ENCODE results near the gene RFX1. TPM values are rescaled to one million over a fixed set of nuclear protein-coding genes. Genes with fewer than 3 reads are reported as not detected.

The RFX1 gene
- total RNA-seq, 2 donors from 2014 or later = 17.1 to 24.3 TPM

DNA sequence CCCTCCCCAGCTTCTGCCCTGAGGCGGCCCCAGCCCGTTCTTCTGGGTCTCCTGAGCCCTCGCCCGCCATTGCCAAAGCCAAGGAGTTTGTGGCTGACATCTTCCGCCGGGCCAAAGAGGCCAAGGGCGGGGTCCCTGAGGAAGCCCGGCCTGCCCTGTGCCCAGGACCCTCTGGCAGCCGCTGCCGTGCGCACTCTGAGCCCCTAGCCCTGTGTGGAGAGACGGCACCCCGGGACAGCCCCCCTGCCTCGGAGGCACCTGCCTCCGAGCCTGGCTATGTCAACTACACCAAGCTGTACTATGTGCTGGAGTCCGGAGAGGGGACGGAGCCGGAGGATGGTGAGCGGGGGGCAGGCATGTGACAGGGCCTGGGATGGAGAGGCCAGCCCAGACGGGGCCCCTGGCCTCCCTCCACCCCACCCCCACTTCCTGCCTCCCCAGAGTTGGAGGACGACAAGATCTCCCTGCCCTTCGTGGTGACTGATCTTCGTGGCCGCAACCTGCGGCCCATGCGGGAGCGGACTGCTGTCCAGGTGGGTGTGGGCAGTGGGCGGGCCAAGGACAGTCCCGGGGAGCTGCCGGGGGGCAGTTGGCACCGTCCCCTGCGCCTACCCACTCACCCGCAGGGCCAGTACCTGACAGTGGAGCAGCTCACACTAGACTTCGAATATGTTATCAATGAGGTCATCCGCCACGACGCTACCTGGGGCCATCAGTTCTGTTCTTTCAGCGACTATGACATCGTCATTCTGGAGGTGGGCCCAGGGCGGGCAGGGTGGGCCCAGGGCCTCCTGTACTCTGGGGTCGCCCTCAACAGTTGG is 46.8 kb downstream of the RFX1 start:
- Histone ChIP-seq H3K4me3 (ENCODE audit: low read length) (no peak overlapping the region), H3K4me1 (ENCODE audit: control insufficient read depth, insufficient read depth, low read length) (no peaks in the 10 kb centered on the region), H3K27me3 (ENCODE audit: control insufficient read depth, insufficient read depth, low read length, poor library complexity, severe bottlenecking) (no peaks in the 10 kb centered on the region), H3K9me3 (ENCODE audit: control insufficient read depth, low read length) (no peaks in the 10 kb centered on the region), H3K36me3 (ENCODE audit: control insufficient read depth, insufficient read depth, low read length) (peaks cover 36% of the 10 kb centered on the region), H3K9ac (ENCODE audit: extremely low read depth, low read length, poor library complexity, severe bottlenecking) (no peak overlapping the region), H3K27ac (ENCODE audit: low read depth, low read length) (no peak overlapping the region)
- DNase-seq = no peak
- WGBS, 2 experiments (ENCODE audit: insufficient coverage in 1 of 2, insufficient read length in 1 of 2) = 92 to 94% methylated on average over 21 to 41 of the region's 41 CpGs
- H3K9me3 Mint-ChIP-seq = no peaks in the 10 kb centered on the region
- no peak overlapping the region for H3K4me3 Mint-ChIP-seq
- TF ChIP-seq, protein P1, sequence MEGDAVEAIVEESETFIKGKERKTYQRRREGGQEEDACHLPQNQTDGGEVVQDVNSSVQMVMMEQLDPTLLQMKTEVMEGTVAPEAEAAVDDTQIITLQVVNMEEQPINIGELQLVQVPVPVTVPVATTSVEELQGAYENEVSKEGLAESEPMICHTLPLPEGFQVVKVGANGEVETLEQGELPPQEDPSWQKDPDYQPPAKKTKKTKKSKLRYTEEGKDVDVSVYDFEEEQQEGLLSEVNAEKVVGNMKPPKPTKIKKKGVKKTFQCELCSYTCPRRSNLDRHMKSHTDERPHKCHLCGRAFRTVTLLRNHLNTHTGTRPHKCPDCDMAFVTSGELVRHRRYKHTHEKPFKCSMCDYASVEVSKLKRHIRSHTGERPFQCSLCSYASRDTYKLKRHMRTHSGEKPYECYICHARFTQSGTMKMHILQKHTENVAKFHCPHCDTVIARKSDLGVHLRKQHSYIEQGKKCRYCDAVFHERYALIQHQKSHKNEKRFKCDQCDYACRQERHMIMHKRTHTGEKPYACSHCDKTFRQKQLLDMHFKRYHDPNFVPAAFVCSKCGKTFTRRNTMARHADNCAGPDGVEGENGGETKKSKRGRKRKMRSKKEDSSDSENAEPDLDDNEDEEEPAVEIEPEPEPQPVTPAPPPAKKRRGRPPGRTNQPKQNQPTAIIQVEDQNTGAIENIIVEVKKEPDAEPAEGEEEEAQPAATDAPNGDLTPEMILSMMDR (conservative IDR thresholded peaks at IDR 0.05) = no peak
- peaks cover 11% of the 10 kb centered on the region for H3K27me3 Mint-ChIP-seq (ENCODE audit: insufficient read depth)
- peaks cover 38% of the 10 kb centered on the region for H3K36me3 Mint-ChIP-seq (ENCODE audit: low read depth)
- no peak overlapping the region for H3K27ac Mint-ChIP-seq
- H3K4me1 Mint-ChIP-seq = peaks cover 5% of the 10 kb centered on the region

DNA sequence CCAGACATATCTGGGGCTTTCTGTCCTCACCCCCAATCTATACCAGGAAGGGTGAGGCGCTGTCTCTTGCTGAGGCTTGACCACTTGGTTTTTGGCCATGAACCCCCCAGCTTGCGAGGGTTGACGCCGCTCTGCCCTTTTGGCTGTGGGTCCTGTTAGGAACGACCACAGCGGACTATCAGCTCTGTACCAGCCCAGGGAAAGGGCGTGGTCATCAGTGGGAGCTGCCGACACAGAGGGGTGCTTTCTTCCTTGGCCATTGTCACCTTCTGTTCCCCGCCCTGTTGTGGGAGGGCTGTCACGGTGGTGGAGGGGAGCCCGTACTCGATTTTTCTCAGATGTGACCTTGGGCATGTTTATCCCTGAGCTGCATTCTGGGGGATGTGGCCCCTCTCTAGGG is 48.1 kb downstream of the RFX1 start:
- no peaks in the 10 kb centered on the region for H3K9me3 Mint-ChIP-seq
- H3K4me3 ChIP-seq (ENCODE audit: low read length) = no peak overlapping the region
- H3K36me3 ChIP-seq (ENCODE audit: control insufficient read depth, insufficient read depth, low read length) = peaks cover 36% of the 10 kb centered on the region
- no peak for DNase-seq
- no peak overlapping the region for H3K27ac Mint-ChIP-seq
- H3K4me1 ChIP-seq (ENCODE audit: control insufficient read depth, insufficient read depth, low read length) = no peaks in the 10 kb centered on the region
- peaks cover 38% of the 10 kb centered on the region for H3K36me3 Mint-ChIP-seq (ENCODE audit: low read depth)
- H3K27me3 Mint-ChIP-seq (ENCODE audit: insufficient read depth) = no peaks in the 10 kb centered on the region
- H3K27me3 ChIP-seq (ENCODE audit: control insufficient read depth, insufficient read depth, low read length, poor library complexity, severe bottlenecking) = no peaks in the 10 kb centered on the region
- no peak overlapping the region for H3K4me3 Mint-ChIP-seq
- TF ChIP-seq, protein P1 (conservative IDR thresholded peaks at IDR 0.05) = no peak
- 88 to 90% methylated on average over 12 of the region's 12 CpGs for WGBS, 2 experiments (ENCODE audit: insufficient coverage in 1 of 2, insufficient read length in 1 of 2)
- H3K9me3 ChIP-seq (ENCODE audit: control insufficient read depth, low read length) = no peaks in the 10 kb centered on the region
- H3K4me1 Mint-ChIP-seq = peaks cover 9% of the 10 kb centered on the region
- H3K27ac ChIP-seq (ENCODE audit: low read depth, low read length) = no peak overlapping the region
- no peak overlapping the region for H3K9ac ChIP-seq (ENCODE audit: extremely low read depth, low read length, poor library complexity, severe bottlenecking)

DNA sequence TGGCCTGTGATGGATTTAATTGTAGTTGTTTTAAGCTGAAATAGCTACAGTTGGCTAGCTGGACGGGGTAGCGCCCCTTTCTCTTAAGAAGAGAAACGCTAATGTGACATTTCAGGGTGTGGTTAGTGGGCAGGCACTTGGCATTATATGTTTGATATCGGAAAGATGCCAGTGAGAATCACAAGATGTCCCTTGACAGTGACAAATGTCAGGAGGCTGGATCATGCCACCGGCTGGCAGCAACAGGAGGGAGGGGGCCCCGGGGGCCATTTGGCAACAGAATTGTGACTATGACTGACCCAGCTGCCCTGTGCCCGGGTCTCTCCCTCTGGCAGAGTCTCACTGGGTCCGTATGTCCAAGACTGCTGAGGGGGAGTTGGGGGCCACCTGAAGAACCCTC is 49.1 kb downstream of the RFX1 start:
- no peaks in the 10 kb centered on the region for H3K9me3 Mint-ChIP-seq

More for the DNA sequence above, 49.1 kb downstream of the RFX1 start:
- Histone ChIP-seq H3K9me3 (ENCODE audit: control insufficient read depth, low read length) (no peaks in the 10 kb centered on the region), H3K27ac (ENCODE audit: low read depth, low read length) (no peak overlapping the region), H3K27me3 (ENCODE audit: control insufficient read depth, insufficient read depth, low read length, poor library complexity, severe bottlenecking) (no peaks in the 10 kb centered on the region), H3K9ac (ENCODE audit: extremely low read depth, low read length, poor library complexity, severe bottlenecking) (no peak overlapping the region), H3K4me3 (ENCODE audit: low read length) (no peak overlapping the region), H3K36me3 (ENCODE audit: control insufficient read depth, insufficient read depth, low read length) (peaks cover 36% of the 10 kb centered on the region), H3K4me1 (ENCODE audit: control insufficient read depth, insufficient read depth, low read length) (no peaks in the 10 kb centered on the region)
- TF ChIP-seq, protein P1 (conservative IDR thresholded peaks at IDR 0.05) = no peak
- no peak overlapping the region for H3K4me3 Mint-ChIP-seq
- H3K27ac Mint-ChIP-seq = no peak overlapping the region
- 93 to 100% methylated on average over 5 to 8 of the region's 8 CpGs for WGBS, 2 experiments (ENCODE audit: insufficient coverage in 1 of 2, insufficient read length in 1 of 2)
- peaks cover 38% of the 10 kb centered on the region for H3K36me3 Mint-ChIP-seq (ENCODE audit: low read depth)
- no peaks in the 10 kb centered on the region for H3K27me3 Mint-ChIP-seq (ENCODE audit: insufficient read depth)
- peaks cover 10% of the 10 kb centered on the region for H3K4me1 Mint-ChIP-seq
- no peak for DNase-seq

Measured in endodermal cell (in vitro differentiated cells).